Stimulated activated CD8-positive, alpha-beta memory T cell treated with anti-CD3 and anti-CD28 coated beads, Interleukin-7, amount 100 ng/mL, for 24 hours (primary cell): ENCODE data around the gene FZD10.

ENCODE experiments used
- DNase-seq: peaks from one replicate; pipeline ENCODE4 v3.0.0-alpha.2; 2020; ENCODE audit warnings: low read depth

Gene FZD10

DNA sequence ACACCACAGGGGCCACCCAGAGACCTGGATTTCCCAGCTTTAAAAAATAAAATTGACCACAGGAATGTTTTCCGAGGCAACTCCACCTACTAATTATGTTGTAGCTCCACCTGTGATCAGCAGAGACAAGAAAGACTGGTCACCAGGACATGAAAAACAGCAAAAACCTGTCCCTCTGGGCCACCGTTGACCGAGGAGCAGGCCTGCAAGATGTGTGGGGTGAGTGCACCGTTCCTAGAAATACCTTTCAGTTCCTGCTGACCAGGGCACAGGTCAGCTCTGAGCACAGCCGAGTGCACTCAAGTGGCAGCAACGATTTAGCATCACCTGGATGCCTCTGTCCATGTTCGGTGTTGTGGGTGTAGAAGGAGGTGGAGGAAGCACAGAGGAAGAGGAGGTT, 16.9 kb downstream of the FZD10 start:
- DNase-seq, result no peak

DNA sequence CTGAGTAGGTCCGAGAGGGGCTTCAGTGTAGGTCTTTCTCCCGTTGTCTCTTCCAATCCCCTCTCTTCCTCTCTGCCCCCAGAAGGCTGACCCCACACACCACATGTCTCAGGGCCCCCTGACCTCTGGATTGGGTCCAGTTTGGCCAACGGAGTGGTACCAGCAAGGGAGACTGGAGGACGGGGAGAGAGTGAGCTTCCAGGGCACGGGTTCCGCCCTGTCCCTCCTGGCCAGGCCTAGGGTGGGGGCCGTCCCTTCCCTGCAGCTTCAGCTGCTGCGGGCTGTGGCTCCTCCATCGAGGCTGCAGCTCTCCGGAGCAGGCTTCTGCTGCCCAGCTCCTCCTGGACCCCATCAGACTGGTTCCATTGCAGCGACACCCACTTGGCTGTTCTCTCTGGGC, 17.4 kb downstream of the FZD10 start:
- DNase-seq, result no peak

DNA sequence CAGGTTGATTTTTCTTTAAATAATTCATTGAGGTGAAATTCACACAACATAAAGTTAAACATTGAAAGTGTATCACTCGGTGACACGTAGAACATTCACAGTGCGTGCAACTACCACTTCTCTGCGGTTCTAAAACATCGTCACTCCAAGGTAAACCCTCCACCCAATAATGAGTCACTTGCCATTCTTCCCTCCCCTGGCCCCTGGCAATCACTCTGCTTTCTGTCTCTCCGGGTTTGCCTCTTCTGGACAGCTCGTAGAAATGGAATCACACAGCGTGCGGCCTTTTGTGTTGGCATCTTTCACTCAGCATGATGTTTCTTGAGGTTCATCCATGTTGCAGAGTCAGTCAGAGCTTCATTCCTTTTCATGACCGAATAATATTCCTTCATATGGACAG, 18.9 kb downstream of the FZD10 start:
- no peak for DNase-seq

- DNase-seq, result no peak
Observed at GRCh38 chr12:130183585-130184370, 21.5 kb downstream of the FZD10 start.

DNA sequence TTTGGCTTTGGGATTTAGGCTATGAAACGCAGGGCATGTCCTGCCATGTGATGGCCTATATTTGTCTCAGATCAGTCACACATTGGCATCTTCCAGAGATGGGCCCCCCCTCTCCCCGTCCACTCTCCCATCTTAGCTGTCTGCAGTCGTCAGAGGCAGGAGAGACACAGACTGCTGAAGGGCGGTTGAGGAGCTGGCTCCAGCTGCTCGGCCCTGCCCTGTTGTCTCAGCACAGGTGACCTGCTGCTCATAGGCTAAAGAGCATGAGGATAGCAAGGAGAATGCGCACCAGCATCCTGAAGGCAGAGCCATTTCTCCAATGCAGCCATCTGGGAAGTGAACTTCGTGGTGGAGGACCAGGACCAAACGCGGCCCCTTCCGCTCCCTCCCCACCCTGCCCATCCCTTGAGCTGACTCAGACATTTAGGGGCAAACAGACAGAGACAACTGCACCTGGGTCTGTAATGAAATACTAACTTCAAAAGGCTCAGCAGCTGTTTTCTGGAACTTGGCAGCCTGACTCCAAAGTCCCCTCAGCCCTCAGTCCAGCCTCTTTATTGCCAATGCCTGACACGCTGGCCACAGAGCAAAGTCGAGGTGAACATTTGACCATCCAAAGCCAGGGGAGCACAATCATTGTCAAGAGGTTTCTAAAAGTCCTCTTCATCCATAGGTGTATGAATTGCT, 22.3 kb downstream of the FZD10 start:
- DNase-seq, result no peak

DNA sequence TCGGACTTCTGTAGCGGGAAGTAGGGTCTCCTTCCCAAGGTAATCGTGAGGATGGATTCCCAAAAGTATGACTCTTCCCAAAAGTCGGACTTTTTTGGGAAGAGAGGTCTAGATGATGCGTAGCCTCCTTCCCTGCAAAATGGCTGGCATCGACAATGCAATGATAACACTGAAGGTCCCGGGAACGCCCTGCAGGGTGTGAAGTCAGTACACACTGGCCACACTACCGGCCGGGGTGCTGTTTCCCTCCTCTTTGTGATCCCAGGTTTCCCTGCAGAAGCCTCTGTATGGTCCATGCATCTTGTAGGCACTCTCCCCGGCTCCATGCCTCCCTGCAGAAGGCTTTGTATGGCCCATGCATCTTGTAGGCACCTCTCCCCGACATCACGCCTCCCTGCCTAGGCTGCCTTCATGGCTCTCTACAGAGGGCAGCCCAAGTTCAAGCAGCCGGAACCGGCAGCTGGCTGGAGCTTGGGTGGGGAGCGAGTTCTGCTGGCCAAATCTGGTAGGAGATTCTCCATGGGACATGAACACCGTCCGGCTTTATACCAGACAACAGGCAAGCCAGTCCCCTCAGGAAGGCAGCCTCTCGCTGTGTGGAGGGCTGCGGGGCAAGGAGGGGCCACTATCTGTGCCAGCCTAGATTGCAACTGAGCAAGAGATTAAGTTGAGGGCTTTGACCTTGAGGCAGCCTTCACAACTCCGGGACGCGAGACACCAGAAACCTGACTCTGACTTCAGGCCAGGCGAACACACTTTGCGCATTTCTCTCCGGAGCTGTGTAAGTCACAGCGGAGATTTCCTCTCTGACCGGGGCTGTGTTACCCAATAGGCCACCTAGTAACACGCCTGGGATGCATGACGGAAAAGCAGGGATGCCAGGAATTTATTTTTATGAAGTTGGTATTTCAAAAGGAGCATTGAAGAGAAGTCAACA, 23.5 kb downstream of the FZD10 start:
- DNase-seq, result no peak

GRCh38 chr12:130186651-130187268, 24.5 kb downstream of the FZD10 start:
- DNase-seq, result no peak

GRCh38 chr12:130192642-130193345, 30.5 kb downstream of the FZD10 start:
- no peak for DNase-seq

GRCh38 chr12:130194154-130194553, 31.9 kb downstream of the FZD10 start:
- DNase-seq, result no peak

DNA sequence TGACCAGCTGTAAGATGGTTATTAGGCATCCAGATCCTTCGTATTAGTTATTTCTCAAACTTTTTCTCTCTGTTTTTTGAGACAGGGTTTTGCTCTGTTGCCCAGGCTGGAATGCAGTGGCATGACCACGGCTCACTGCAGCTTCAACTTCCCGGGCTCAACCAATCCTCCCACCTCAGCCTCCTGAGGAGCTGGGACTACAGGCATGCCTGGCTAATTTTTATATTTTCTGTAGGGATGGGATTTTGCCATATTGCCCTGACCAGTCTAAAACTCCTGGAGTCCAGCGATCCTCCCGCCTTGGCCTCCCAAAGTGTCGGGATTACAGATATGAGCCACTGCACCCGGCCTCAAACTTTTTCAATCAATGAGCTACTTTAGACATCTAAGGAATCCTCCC, 33.1 kb downstream of the FZD10 start:
- DNase-seq, result no peak

DNA sequence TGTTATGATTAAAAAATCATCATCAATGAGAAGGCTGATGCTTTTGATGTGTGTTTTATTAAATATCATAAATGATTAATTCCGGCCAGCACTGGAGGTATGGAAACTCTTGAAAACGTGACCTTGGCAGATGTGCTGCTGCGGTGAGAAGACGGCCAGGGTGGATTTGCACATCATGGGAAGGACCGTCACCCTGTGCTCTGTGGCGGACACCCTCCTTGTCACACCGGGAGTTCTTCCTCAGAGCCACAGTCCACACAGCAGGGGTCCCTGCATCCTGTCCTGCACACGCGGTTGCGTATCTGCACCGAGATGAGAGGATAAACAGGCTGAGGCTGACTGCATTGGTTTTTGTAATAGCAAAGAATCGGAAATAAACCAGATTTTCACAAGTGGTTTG, 33.5 kb downstream of the FZD10 start:
- no peak for DNase-seq

GRCh38 chr12:130196827-130197226, 34.6 kb downstream of the FZD10 start:
- DNase-seq, result no peak

- no peak for DNase-seq
Observed at GRCh38 chr12:130198026-130198662, 35.9 kb downstream of the FZD10 start.

DNA sequence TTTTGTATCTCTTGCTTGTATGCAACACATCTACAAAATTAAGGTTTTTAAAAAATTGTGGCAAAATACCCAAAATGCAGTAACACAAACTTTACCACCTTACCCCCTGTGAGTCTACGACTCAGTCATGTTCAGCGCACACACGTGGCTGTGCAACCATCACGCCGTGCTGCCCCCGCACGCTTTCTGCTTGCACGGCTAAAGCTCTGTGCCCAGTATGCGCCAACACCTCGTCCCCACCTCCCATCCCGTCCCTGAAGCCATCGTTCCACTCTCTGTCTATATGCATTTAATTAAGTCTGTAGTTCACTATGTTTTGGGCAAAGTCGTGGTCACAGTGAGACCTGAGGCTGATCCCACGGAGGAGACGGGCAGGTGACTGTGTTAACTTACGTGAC, 36.4 kb downstream of the FZD10 start:
- no peak for DNase-seq

- DNase-seq, result no peak
Observed at GRCh38 chr12:130199581-130200390, 37.5 kb downstream of the FZD10 start.

GRCh38 chr12:130200445-130200844, 38.2 kb downstream of the FZD10 start:
- DNase-seq, result no peak

DNA sequence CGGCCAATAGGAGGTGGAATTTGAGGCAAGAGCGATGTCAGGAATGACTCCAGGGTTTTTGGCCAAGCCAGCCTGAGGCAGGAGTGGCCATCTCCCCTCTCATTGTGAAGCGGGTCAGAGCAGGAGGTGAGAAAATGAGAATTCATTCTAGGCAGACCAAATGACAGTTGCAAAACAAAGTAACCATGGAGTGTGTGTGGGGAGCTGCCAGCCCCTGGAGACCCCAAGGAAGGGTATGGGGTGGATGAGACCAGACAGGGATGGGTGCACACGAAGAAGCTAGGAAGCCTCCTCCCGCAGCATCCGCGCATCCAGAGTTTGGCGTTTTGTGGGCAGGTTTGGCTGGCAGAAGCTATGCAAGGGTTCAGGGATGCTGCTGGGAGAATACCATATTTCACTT, 38.8 kb downstream of the FZD10 start:
- DNase-seq, result no peak

- DNase-seq, result no peak
Observed at GRCh38 chr12:130202201-130202600, 39.9 kb downstream of the FZD10 start.

GRCh38 chr12:130203151-130203550, 40.9 kb downstream of the FZD10 start:
- no peak for DNase-seq

DNA sequence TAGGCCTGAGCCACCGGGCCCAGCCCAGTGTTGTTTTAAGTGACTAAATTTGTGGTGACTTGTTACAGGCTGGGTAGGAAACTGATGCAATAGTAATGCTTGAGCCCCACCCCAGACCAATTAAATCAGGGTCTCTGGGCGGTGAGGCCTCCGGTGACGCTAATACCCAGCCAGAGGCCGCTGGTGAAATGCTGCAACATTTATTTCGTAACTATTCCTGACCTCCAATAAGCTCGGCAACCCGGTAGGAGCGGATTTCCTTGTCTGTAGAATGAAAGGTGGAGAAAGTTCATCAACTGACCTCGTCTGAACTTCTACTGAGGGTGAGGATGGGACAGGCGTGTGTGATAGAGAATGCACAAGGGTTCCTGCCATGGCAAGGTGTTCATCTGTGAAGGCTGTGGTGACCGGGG, 42.3 kb downstream of the FZD10 start:
- DNase-seq, result no peak
